ENCODE data around the gene ATP8B3.

The ATP8B3 gene

GRCh38 chr19:1824252-1824622 lies 12.2 kb upstream of the ATP8B3 start:
- Histone ChIP-seq H3K27ac (ENCODE audit: low read length) (no peak overlapping the region), H3K36me3 (ENCODE audit: control insufficient read depth, insufficient read depth, low read length) (peaks cover 27% of the 10 kb centered on the region), H3K4me1 (ENCODE audit: control insufficient read depth, insufficient read depth, low read length) (peaks cover 3% of the 10 kb centered on the region; the same call in 1 of the 2 replicates), H3K9me3 (ENCODE audit: control insufficient read depth, insufficient read depth, low read length) (no peaks in the 10 kb centered on the region), H3K27me3 (ENCODE audit: control insufficient read depth, insufficient read depth, low read length) (no peaks in the 10 kb centered on the region), H3K4me3 (ENCODE audit: low read length) (no peak overlapping the region)
- no CpG with 5 or more reads among the region's 14 CpGs for WGBS (ENCODE audit: insufficient coverage, insufficient read length)
- DNase-seq (ENCODE audit: low read depth, low spot score) = no peak

GRCh38 chr19:1823539-1824251 lies 11.6 kb upstream of the ATP8B3 start:
- Histone ChIP-seq H3K36me3 (ENCODE audit: control insufficient read depth, insufficient read depth, low read length) (peaks cover 33% of the 10 kb centered on the region), H3K9me3 (ENCODE audit: control insufficient read depth, insufficient read depth, low read length) (no peaks in the 10 kb centered on the region), H3K4me3 (ENCODE audit: low read length) (no peak overlapping the region), H3K27me3 (ENCODE audit: control insufficient read depth, insufficient read depth, low read length) (no peaks in the 10 kb centered on the region), H3K4me1 (ENCODE audit: control insufficient read depth, insufficient read depth, low read length) (peaks cover 3% of the 10 kb centered on the region; the same call in 1 of the 2 replicates), H3K27ac (ENCODE audit: low read length) (no peak overlapping the region)
- DNase-seq (ENCODE audit: low read depth, low spot score) = no peak
- no CpG with 5 or more reads among the region's 36 CpGs for WGBS (ENCODE audit: insufficient coverage, insufficient read length)

GRCh38 chr19:1823020-1823419 lies 10.9 kb upstream of the ATP8B3 start:
- no CpG with 5 or more reads among the region's 8 CpGs for WGBS (ENCODE audit: insufficient coverage, insufficient read length)
- no peaks in the 10 kb centered on the region for H3K27me3 ChIP-seq (ENCODE audit: control insufficient read depth, insufficient read depth, low read length)
- no peak for DNase-seq (ENCODE audit: low read depth, low spot score)
- H3K36me3 ChIP-seq (ENCODE audit: control insufficient read depth, insufficient read depth, low read length) = peaks cover 36% of the 10 kb centered on the region
- H3K4me1 ChIP-seq (ENCODE audit: control insufficient read depth, insufficient read depth, low read length) = peaks cover 3% of the 10 kb centered on the region; the same call in 1 of the 2 replicates
- no peaks in the 10 kb centered on the region for H3K9me3 ChIP-seq (ENCODE audit: control insufficient read depth, insufficient read depth, low read length)
- H3K27ac ChIP-seq (ENCODE audit: low read length) = no peak overlapping the region
- H3K4me3 ChIP-seq (ENCODE audit: low read length) = no peak overlapping the region

- Histone ChIP-seq H3K9me3 (ENCODE audit: control insufficient read depth, insufficient read depth, low read length) (no peaks in the 10 kb centered on the region), H3K36me3 (ENCODE audit: control insufficient read depth, insufficient read depth, low read length) (peaks cover 40% of the 10 kb centered on the region), H3K27me3 (ENCODE audit: control insufficient read depth, insufficient read depth, low read length) (no peaks in the 10 kb centered on the region), H3K4me3 (ENCODE audit: low read length) (no peak overlapping the region), H3K27ac (ENCODE audit: low read length) (no peak overlapping the region), H3K4me1 (ENCODE audit: control insufficient read depth, insufficient read depth, low read length) (peaks cover 3% of the 10 kb centered on the region; the same call in 1 of the 2 replicates)
- WGBS (ENCODE audit: insufficient coverage, insufficient read length) = no CpG with 5 or more reads among the region's 19 CpGs
- DNase-seq (ENCODE audit: low read depth, low spot score) = no peak
These were observed 10.1 kb upstream of the ATP8B3 start for GRCh38 chr19:1822210-1822609.

- peaks cover 52% of the 10 kb centered on the region for H3K36me3 ChIP-seq (ENCODE audit: control insufficient read depth, insufficient read depth, low read length)
- no peak for DNase-seq (ENCODE audit: low read depth, low spot score)
These were observed 7.5 kb upstream of the ATP8B3 start for GRCh38 chr19:1819341-1820255.

GRCh38 chr19:1818549-1819195 lies 6.6 kb upstream of the ATP8B3 start:
- Histone ChIP-seq H3K36me3 (ENCODE audit: control insufficient read depth, insufficient read depth, low read length) (peaks cover 51% of the 10 kb centered on the region), H3K27ac (ENCODE audit: low read length) (no peak overlapping the region), H3K9me3 (ENCODE audit: control insufficient read depth, insufficient read depth, low read length) (no peaks in the 10 kb centered on the region), H3K4me3 (ENCODE audit: low read length) (no peak overlapping the region), H3K27me3 (ENCODE audit: control insufficient read depth, insufficient read depth, low read length) (no peaks in the 10 kb centered on the region), H3K4me1 (ENCODE audit: control insufficient read depth, insufficient read depth, low read length) (no peaks in the 10 kb centered on the region)
- no CpG with 5 or more reads among the region's 33 CpGs for WGBS (ENCODE audit: insufficient coverage, insufficient read length)
- DNase-seq (ENCODE audit: low read depth, low spot score) = no peak

More at GRCh38 chr19:1819341-1820255, 7.5 kb upstream of the ATP8B3 start:
- H3K9me3 ChIP-seq (ENCODE audit: control insufficient read depth, insufficient read depth, low read length) = no peaks in the 10 kb centered on the region
- WGBS (ENCODE audit: insufficient coverage, insufficient read length) = no CpG with 5 or more reads among the region's 43 CpGs
- no peaks in the 10 kb centered on the region for H3K27me3 ChIP-seq (ENCODE audit: control insufficient read depth, insufficient read depth, low read length)
- no peak overlapping the region for H3K27ac ChIP-seq (ENCODE audit: low read length)
- no peak overlapping the region for H3K4me3 ChIP-seq (ENCODE audit: low read length)
- no peaks in the 10 kb centered on the region for H3K4me1 ChIP-seq (ENCODE audit: control insufficient read depth, insufficient read depth, low read length)

- no peak for DNase-seq (ENCODE audit: low read depth, low spot score)
- no peak overlapping the region for H3K27ac ChIP-seq (ENCODE audit: low read length)
- peaks cover 49% of the 10 kb centered on the region for H3K36me3 ChIP-seq (ENCODE audit: control insufficient read depth, insufficient read depth, low read length)
- H3K27me3 ChIP-seq (ENCODE audit: control insufficient read depth, insufficient read depth, low read length) = no peaks in the 10 kb centered on the region
- H3K4me1 ChIP-seq (ENCODE audit: control insufficient read depth, insufficient read depth, low read length) = no peaks in the 10 kb centered on the region
- H3K4me3 ChIP-seq (ENCODE audit: low read length) = no peak overlapping the region
- H3K9me3 ChIP-seq (ENCODE audit: control insufficient read depth, insufficient read depth, low read length) = no peaks in the 10 kb centered on the region
- whole genome bisulfite sequencing (ENCODE audit: insufficient coverage, insufficient read length) = no CpG with 5 or more reads among the region's 25 CpGs
These were observed 5.6 kb upstream of the ATP8B3 start for GRCh38 chr19:1817553-1818179.

GRCh38 chr19:1816530-1817298 lies 4.6 kb upstream of the ATP8B3 start:
- no peaks in the 10 kb centered on the region for H3K27me3 ChIP-seq (ENCODE audit: control insufficient read depth, insufficient read depth, low read length)
- H3K36me3 ChIP-seq (ENCODE audit: control insufficient read depth, insufficient read depth, low read length) = peaks cover 44% of the 10 kb centered on the region
- no CpG with 5 or more reads among the region's 36 CpGs for WGBS (ENCODE audit: insufficient coverage, insufficient read length)
- H3K9me3 ChIP-seq (ENCODE audit: control insufficient read depth, insufficient read depth, low read length) = no peaks in the 10 kb centered on the region
- no peak for DNase-seq (ENCODE audit: low read depth, low spot score)
- no peak overlapping the region for H3K27ac ChIP-seq (ENCODE audit: low read length)
- no peak overlapping the region for H3K4me3 ChIP-seq (ENCODE audit: low read length)
- H3K4me1 ChIP-seq (ENCODE audit: control insufficient read depth, insufficient read depth, low read length) = peaks cover under 1% of the 10 kb centered on the region; the same call in 1 of the 2 replicates

- peaks cover 38% of the 10 kb centered on the region for H3K36me3 ChIP-seq (ENCODE audit: control insufficient read depth, insufficient read depth, low read length)
- H3K27me3 ChIP-seq (ENCODE audit: control insufficient read depth, insufficient read depth, low read length) = no peaks in the 10 kb centered on the region
- H3K4me3 ChIP-seq (ENCODE audit: low read length) = no peak overlapping the region
- no peaks in the 10 kb centered on the region for H3K9me3 ChIP-seq (ENCODE audit: control insufficient read depth, insufficient read depth, low read length)
- no peak for DNase-seq (ENCODE audit: low read depth, low spot score)
- no CpG with 5 or more reads among the region's 61 CpGs for WGBS (ENCODE audit: insufficient coverage, insufficient read length)
- no peak overlapping the region for H3K27ac ChIP-seq (ENCODE audit: low read length)
- peaks cover 2% of the 10 kb centered on the region for H3K4me1 ChIP-seq (ENCODE audit: control insufficient read depth, insufficient read depth, low read length)
These were observed 3.8 kb upstream of the ATP8B3 start for GRCh38 chr19:1815605-1816529.

Measured in iPS DF 6.9 (cell line).